ENCODE results near the gene LRRC9. TPM values are rescaled to one million over a fixed set of nuclear protein-coding genes. Genes with fewer than 3 reads are reported as not detected.

Gene LRRC9
- total RNA-seq, 1 donor from 2014 or later = 0.19 TPM

DNA sequence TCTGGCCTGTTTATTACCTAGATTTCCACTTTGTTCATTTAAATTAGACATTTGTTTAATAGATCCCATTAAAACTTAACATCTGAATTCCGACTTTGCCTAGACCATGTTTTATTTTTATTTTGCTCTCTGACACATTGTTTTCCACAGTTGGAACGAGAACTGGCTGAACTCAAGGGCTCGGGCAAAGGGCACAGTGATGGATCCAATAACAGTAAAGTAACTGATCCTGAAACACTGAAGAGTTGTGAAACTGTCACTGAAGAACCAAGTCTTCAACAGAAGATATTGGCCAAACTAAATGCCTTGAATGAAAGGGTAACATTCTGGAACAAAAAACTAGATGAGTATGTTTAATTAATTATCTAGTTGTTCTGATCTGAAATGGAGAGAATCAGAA lies 39.7 kb downstream of the LRRC9 start:
- TF ChIP-seq CTCF (IDR thresholded peaks at IDR 0.05; ENCODE audit: borderline replicate concordance) = no peak
- peaks cover 28% of the 10 kb centered on the region for H3K9me3 ChIP-seq (replicated peaks)
- peaks cover 6% of the 10 kb centered on the region for H3K4me1 ChIP-seq
- H3K27me3 ChIP-seq (ENCODE audit: low read depth) = peaks cover 10% of the 10 kb centered on the region
- DNase-seq = no peak
- no peak overlapping the region for H3K27ac ChIP-seq (replicated peaks)
- no peak overlapping the region for H3K4me3 ChIP-seq
- intact Hi-C loops (cut with micrococcal nuclease) = no loop called here
- no peaks in the 10 kb centered on the region for H3K36me3 ChIP-seq

DNA sequence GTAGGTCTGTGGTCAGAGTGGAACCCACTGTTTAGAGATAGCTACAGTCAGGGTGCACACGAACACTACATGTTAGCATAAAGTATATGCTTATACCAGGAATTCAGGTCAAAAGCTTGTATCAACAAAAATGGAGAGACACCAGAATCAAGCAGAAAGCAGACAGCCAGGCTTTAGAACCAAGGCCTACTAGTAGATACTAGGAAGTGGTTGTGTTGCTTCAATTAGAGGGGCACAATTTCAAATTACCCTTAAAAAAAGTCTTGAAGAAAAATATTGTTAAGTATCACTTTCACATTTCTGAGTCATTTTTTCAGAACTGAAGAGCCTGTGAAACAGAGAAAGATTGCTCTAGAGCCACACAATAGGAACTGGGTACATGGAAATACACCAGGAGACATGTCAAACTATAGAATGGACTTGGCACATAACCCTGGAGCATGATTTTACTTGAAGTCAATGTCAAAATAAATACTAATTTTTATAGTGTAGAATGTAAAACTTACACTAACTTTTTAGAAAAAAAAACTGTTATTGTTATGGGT lies 41.6 kb downstream of the LRRC9 start:
- H3K4me1 ChIP-seq = peaks cover 6% of the 10 kb centered on the region
- DNase-seq = no peak

GRCh38 chr14:59964251-59965007 lies 44.5 kb downstream of the LRRC9 start:
- DNase-seq = no peak
- no peak for TF ChIP-seq CTCF (IDR thresholded peaks at IDR 0.05; ENCODE audit: borderline replicate concordance)
- no peak overlapping the region for H3K27ac ChIP-seq (replicated peaks)
- no peaks in the 10 kb centered on the region for H3K9me3 ChIP-seq (replicated peaks)
- H3K36me3 ChIP-seq = no peaks in the 10 kb centered on the region
- no peaks in the 10 kb centered on the region for H3K27me3 ChIP-seq (ENCODE audit: low read depth)
- peak overlapping the region; percentile 68 for H3K4me3 ChIP-seq
- H3K4me1 ChIP-seq = peaks cover 6% of the 10 kb centered on the region
- intact Hi-C loops (cut with micrococcal nuclease) = loop anchor here (2.0 kb wide), 1 partner anchor 220 kb away; no protein-coding TSS in a partner anchor

More for the DNA sequence above, 41.6 kb downstream of the LRRC9 start:
- Histone ChIP-seq H3K4me3 (no peak overlapping the region), H3K36me3 (no peaks in the 10 kb centered on the region), H3K9me3 (replicated peaks) (peaks cover 9% of the 10 kb centered on the region), H3K27ac (replicated peaks) (no peak overlapping the region), H3K27me3 (ENCODE audit: low read depth) (peaks cover 10% of the 10 kb centered on the region)
- no peak for TF ChIP-seq CTCF (IDR thresholded peaks at IDR 0.05; ENCODE audit: borderline replicate concordance)
- intact Hi-C loops (cut with micrococcal nuclease) = no loop called here

DNA sequence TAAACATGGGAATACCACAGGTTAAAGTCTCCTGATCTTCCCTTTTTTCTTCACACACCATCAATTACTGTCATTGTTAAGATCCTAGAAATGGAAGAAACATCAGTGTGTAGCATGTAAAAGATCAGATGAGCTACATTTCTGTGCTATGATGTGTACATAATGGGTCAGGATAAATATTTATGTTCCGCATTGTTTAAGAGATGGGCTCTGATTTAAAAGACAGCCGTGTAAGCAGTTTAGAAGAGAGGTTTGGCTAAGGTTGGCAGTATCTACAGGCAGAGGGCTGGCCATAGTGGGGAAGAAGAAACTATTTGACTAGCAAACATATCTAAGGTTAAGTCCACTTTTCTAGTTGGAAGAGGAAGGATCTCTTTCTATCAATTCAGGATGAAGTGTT lies 49.4 kb downstream of the LRRC9 start:
- Histone ChIP-seq H3K4me3 (no peak overlapping the region), H3K9me3 (replicated peaks) (no peaks in the 10 kb centered on the region), H3K36me3 (no peaks in the 10 kb centered on the region), H3K27me3 (ENCODE audit: low read depth) (no peaks in the 10 kb centered on the region), H3K4me1 (peaks cover 2% of the 10 kb centered on the region), H3K27ac (replicated peaks) (no peak overlapping the region)
- intact Hi-C loops (cut with micrococcal nuclease) = no loop called here
- DNase-seq = no peak
- no peak for TF ChIP-seq CTCF (IDR thresholded peaks at IDR 0.05; ENCODE audit: borderline replicate concordance)

- Histone ChIP-seq H3K27me3 (ENCODE audit: low read depth) (no peaks in the 10 kb centered on the region), H3K36me3 (no peaks in the 10 kb centered on the region), H3K4me3 (no peak overlapping the region), H3K4me1 (no peaks in the 10 kb centered on the region), H3K27ac (replicated peaks) (no peak overlapping the region), H3K9me3 (replicated peaks) (no peaks in the 10 kb centered on the region)
- intact Hi-C loops (cut with micrococcal nuclease) = no loop called here
- no peak for TF ChIP-seq CTCF (IDR thresholded peaks at IDR 0.05; ENCODE audit: borderline replicate concordance)
- DNase-seq = no peak
Observed at GRCh38 chr14:59981564-59981963, 61.6 kb downstream of the LRRC9 start.
